ENCODE results near the gene CEACAM20. TPM values are rescaled to one million over a fixed set of nuclear protein-coding genes. Genes with fewer than 3 reads are reported as not detected.
"Not testable (repeated sequence)": the region's sequence is repeated elsewhere in the genome, so short reads cannot be mapped to it uniquely, and the experiment has no call there.

CEACAM20 gene
- not detected in 2 replicates for total RNA-seq (2014; rRNA removed; shearing (Covaris generic))

GRCh38 chr19:44529536-44529935, at the start of gene CEACAM20:
Gene CEACAM20 (minus strand): TSS chr19:44529675. CDS start chr19:44529509, 166 bp downstream.
- no peak within 1 kb of the TSS for H3K4me3 ChIP-seq (ENCODE audit: insufficient read depth, low read depth, low read length)
- H3K36me3 ChIP-seq (replicated peaks; ENCODE audit: control insufficient read depth, insufficient read depth, low read length): no peaks in the 10 kb centered on the region
- DNase-seq: no peak
- peaks cover 2% of the 10 kb centered on the region; the same call in 1 of the 2 replicates for H3K27me3 ChIP-seq (ENCODE audit: control insufficient read depth, insufficient read depth, low read length)

GRCh38 chr19:44577566-44577874, 48.0 kb upstream of the CEACAM20 start:
- Histone ChIP-seq H3K4me3 (ENCODE audit: insufficient read depth, low read depth, low read length) (no peak overlapping the region), H3K27me3 (ENCODE audit: control insufficient read depth, insufficient read depth, low read length) (no peaks in the 10 kb centered on the region), H3K36me3 (replicated peaks; ENCODE audit: control insufficient read depth, insufficient read depth, low read length) (no peaks in the 10 kb centered on the region)
- no peak for DNase-seq

- peak; percentile 58 for DNase-seq
- Histone ChIP-seq H3K4me3 (ENCODE audit: insufficient read depth, low read depth, low read length) (no peak overlapping the region), H3K27me3 (ENCODE audit: control insufficient read depth, insufficient read depth, low read length) (no peaks in the 10 kb centered on the region), H3K36me3 (replicated peaks; ENCODE audit: control insufficient read depth, insufficient read depth, low read length) (no peaks in the 10 kb centered on the region)
Measured at GRCh38 chr19:44576843-44577565, 47.5 kb upstream of the CEACAM20 start.

- H3K36me3 ChIP-seq (replicated peaks; ENCODE audit: control insufficient read depth, insufficient read depth, low read length): no peaks in the 10 kb centered on the region
- no peaks in the 10 kb centered on the region for H3K27me3 ChIP-seq (ENCODE audit: control insufficient read depth, insufficient read depth, low read length)
- DNase-seq: no peak
- H3K4me3 ChIP-seq (ENCODE audit: insufficient read depth, low read depth, low read length): no peak overlapping the region
Measured at GRCh38 chr19:44575116-44575700, 45.7 kb upstream of the CEACAM20 start.

GRCh38 chr19:44574186-44574950, 44.9 kb upstream of the CEACAM20 start:
- Histone ChIP-seq H3K27me3 (ENCODE audit: control insufficient read depth, insufficient read depth, low read length) (no peaks in the 10 kb centered on the region), H3K36me3 (replicated peaks; ENCODE audit: control insufficient read depth, insufficient read depth, low read length) (no peaks in the 10 kb centered on the region), H3K4me3 (ENCODE audit: insufficient read depth, low read depth, low read length) (no peak overlapping the region)
- DNase-seq: no peak

GRCh38 chr19:44573627-44574026, 44.2 kb upstream of the CEACAM20 start:
- no peaks in the 10 kb centered on the region for H3K27me3 ChIP-seq (ENCODE audit: control insufficient read depth, insufficient read depth, low read length)
- H3K4me3 ChIP-seq (ENCODE audit: insufficient read depth, low read depth, low read length): no peak overlapping the region
- no peaks in the 10 kb centered on the region for H3K36me3 ChIP-seq (replicated peaks; ENCODE audit: control insufficient read depth, insufficient read depth, low read length)
- no peak for DNase-seq

- DNase-seq: no peak
- Histone ChIP-seq H3K36me3 (replicated peaks; ENCODE audit: control insufficient read depth, insufficient read depth, low read length) (no peaks in the 10 kb centered on the region), H3K4me3 (ENCODE audit: insufficient read depth, low read depth, low read length) (no peak overlapping the region), H3K27me3 (ENCODE audit: control insufficient read depth, insufficient read depth, low read length) (no peaks in the 10 kb centered on the region)
Measured at GRCh38 chr19:44573183-44573582, 43.7 kb upstream of the CEACAM20 start.

- no peak for DNase-seq
- no peaks in the 10 kb centered on the region for H3K27me3 ChIP-seq (ENCODE audit: control insufficient read depth, insufficient read depth, low read length)
- no peaks in the 10 kb centered on the region for H3K36me3 ChIP-seq (replicated peaks; ENCODE audit: control insufficient read depth, insufficient read depth, low read length)
- no peak overlapping the region for H3K4me3 ChIP-seq (ENCODE audit: insufficient read depth, low read depth, low read length)
Measured at GRCh38 chr19:44572581-44572900, 43.1 kb upstream of the CEACAM20 start.

GRCh38 chr19:44571830-44572580, 42.5 kb upstream of the CEACAM20 start:
- no peaks in the 10 kb centered on the region for H3K27me3 ChIP-seq (ENCODE audit: control insufficient read depth, insufficient read depth, low read length)
- no peak overlapping the region for H3K4me3 ChIP-seq (ENCODE audit: insufficient read depth, low read depth, low read length)
- no peak for DNase-seq
- no peaks in the 10 kb centered on the region for H3K36me3 ChIP-seq (replicated peaks; ENCODE audit: control insufficient read depth, insufficient read depth, low read length)

GRCh38 chr19:44570984-44571684, 41.7 kb upstream of the CEACAM20 start:
- no peaks in the 10 kb centered on the region; the same call in 1 of the 2 replicates for H3K27me3 ChIP-seq (ENCODE audit: control insufficient read depth, insufficient read depth, low read length)
- H3K36me3 ChIP-seq (replicated peaks; ENCODE audit: control insufficient read depth, insufficient read depth, low read length): no peaks in the 10 kb centered on the region
- no peak overlapping the region for H3K4me3 ChIP-seq (ENCODE audit: insufficient read depth, low read depth, low read length)
- peak; percentile 67 for DNase-seq

GRCh38 chr19:44570603-44570983, 41.1 kb upstream of the CEACAM20 start:
- Histone ChIP-seq H3K4me3 (ENCODE audit: insufficient read depth, low read depth, low read length) (no peak overlapping the region), H3K36me3 (replicated peaks; ENCODE audit: control insufficient read depth, insufficient read depth, low read length) (no peaks in the 10 kb centered on the region), H3K27me3 (ENCODE audit: control insufficient read depth, insufficient read depth, low read length) (no peaks in the 10 kb centered on the region; the same call in 1 of the 2 replicates)
- DNase-seq: no peak

GRCh38 chr19:44567745-44568144, 38.3 kb upstream of the CEACAM20 start:
- Histone ChIP-seq H3K27me3 (ENCODE audit: control insufficient read depth, insufficient read depth, low read length) (no peaks in the 10 kb centered on the region; the same call in 1 of the 2 replicates), H3K36me3 (replicated peaks; ENCODE audit: control insufficient read depth, insufficient read depth, low read length) (no peaks in the 10 kb centered on the region), H3K4me3 (ENCODE audit: insufficient read depth, low read depth, low read length) (no peak overlapping the region)
- DNase-seq: no peak

GRCh38 chr19:44566984-44567383, 37.5 kb upstream of the CEACAM20 start:
- H3K27me3 ChIP-seq (ENCODE audit: control insufficient read depth, insufficient read depth, low read length): no peaks in the 10 kb centered on the region; the same call in 1 of the 2 replicates
- no peak for DNase-seq
- no peak overlapping the region for H3K4me3 ChIP-seq (ENCODE audit: insufficient read depth, low read depth, low read length)
- H3K36me3 ChIP-seq (replicated peaks; ENCODE audit: control insufficient read depth, insufficient read depth, low read length): no peaks in the 10 kb centered on the region

- H3K27me3 ChIP-seq (ENCODE audit: control insufficient read depth, insufficient read depth, low read length); H3K4me3 ChIP-seq (ENCODE audit: insufficient read depth, low read depth, low read length); DNase-seq; H3K36me3 ChIP-seq (replicated peaks; ENCODE audit: control insufficient read depth, insufficient read depth, low read length): not testable (repeated sequence)
Measured at GRCh38 chr19:44563086-44563655, 33.7 kb upstream of the CEACAM20 start.

Data from H7 (cell line).